ENCODE data around the gene DBI. TPM values are rescaled to one million over a fixed set of nuclear protein-coding genes. Genes with fewer than 3 reads are reported as not detected.
"Not testable (repeated sequence)": the region's sequence is repeated elsewhere in the genome, so short reads cannot be mapped to it uniquely, and the experiment has no call there.

The DBI gene
- total RNA-seq, 1 experiment from 2014 or later: 83.3 TPM

DNA sequence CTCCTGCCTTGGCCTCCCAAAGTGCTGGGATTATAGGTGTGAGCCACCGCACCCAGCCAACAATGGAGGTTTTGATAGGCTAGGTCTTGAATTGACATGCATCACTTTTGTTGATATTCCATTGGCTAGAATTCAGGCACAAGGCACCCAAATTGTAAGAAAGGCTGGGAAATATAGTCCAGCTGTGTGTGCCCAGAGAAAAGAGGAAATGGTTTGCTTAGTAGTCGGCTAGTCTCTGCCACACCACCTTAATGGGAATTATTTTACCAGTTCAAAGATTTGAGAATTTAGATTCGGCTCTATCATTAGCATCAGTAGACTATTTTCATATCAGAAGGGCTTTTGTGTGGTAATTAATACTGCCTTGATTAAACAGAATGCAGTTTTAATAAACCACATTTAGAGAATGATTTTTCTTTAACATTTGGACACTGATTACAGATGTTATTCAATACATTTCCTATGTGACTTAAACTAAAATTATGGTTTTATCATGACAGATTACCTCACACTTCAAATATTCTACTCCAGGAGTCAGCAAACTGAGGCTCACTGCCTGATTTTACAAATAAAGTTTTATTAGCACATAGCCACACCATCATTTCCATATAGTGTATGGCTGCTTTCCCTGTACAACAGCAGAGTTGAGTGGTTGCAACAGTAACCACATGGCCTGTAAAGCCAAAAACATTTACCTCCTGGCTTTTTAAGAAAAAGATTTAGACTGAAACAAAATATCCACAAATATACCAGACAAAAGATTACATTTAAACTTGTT is 27.4 kb downstream of the DBI start:
- no peak for DNase-seq (ENCODE audit: extremely low read depth, low read depth)

DNA sequence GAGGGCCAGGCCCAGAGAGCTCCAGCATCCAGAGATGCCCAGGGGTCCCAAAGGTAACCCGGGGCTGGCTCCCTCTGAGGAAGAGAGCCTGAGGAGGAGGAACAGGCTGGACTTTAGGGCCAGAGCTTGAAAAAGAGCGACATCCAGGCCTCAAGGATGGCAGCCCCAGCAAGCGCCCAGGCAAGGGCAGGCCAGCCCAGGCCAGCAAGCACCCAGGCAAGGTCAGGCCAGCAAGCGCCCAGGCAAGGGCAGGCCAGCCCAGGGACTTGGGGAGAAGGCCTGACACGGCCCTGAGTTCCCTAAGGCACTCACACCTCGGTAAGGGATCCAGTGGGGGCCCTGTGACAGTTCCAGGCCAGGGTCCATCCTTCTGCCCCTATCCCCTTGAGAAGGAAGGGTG is 30.4 kb downstream of the DBI start:
- DNase-seq (ENCODE audit: extremely low read depth, low read depth): no peak

DNA sequence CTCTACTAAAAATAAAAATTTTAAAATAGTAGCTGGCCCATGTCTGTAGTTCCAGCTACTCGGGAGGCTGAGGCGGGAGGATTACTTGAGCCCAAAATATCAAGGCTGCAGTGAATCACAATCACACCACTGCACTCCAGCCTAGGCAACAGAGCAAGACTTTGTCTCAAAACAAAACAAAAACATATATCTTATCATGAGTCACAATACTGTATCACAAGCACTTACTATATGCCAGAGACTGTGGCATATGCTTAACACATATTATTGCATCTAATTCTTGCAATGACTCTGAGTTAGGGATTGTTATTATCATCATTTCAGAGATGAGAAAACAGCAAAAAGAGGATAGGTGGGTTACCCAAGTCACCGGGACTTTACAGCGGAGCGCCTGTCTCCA is 35.3 kb downstream of the DBI start:
- DNase-seq (ENCODE audit: extremely low read depth, low read depth): no peak

DNA sequence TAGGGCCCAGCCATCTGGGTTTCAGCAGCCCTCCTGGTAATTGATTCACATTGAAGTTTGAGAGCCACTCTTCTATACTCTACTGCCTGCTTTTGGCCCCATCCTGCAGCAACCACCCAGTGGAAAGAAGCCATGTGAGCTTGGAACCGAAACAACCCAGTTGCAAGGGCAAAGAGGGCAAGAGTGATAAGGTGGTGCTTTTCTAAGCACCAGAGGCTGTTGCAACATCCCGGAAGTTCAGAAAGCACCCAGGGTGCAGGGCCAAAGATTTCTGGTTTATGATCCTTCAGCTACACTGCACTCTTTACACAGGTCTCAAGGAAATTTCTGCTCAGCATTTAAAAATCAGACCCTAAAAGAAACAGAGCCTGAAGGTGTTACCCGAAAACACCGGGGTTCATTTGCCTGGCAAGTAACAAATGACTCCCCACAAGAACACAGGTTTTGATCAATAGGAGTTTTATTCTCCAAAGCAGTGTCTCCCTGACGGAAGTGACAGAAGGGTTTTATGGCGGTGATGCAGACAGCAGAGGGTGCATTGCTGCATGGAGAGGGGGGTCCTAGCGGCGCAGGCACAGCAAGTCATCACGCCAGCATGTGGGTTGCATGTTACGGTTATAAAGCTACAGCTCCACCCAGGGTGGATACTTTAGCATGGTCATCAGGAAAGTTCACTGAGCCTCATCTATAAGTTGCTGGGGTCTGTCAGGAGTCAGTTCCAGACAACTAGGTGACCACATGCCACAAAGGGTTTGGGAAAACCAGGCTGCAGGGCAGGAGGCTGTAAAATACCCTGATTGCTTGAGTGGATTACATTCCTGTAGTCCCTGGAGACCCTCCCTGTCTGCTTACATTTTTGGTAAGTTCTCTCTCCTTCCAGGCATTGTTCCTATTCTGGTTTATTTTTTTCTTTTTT is 36.1 kb downstream of the DBI start:
- DNase-seq (ENCODE audit: extremely low read depth, low read depth): no peak

DNA sequence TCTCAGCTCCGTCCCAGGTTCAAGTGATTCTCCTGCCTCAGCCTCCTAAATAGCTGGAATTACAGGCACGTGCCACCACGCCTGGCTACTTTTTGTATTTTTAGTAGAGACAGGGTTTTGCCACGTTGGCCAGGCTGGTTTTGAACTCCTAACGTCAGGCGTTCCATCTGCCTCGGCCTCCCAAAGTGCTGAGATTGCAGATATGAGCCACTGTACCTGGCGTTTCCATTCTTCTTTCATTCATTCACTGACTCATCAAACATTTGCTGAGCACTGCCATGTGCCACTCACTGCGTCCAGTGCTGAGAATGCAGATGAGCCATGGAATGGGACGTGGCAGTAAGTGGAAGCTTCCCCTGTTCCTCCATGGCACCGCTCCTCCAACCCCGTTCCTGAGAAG is 36.8 kb downstream of the DBI start:
- not testable (repeated sequence) for DNase-seq (ENCODE audit: extremely low read depth, low read depth)

DNA sequence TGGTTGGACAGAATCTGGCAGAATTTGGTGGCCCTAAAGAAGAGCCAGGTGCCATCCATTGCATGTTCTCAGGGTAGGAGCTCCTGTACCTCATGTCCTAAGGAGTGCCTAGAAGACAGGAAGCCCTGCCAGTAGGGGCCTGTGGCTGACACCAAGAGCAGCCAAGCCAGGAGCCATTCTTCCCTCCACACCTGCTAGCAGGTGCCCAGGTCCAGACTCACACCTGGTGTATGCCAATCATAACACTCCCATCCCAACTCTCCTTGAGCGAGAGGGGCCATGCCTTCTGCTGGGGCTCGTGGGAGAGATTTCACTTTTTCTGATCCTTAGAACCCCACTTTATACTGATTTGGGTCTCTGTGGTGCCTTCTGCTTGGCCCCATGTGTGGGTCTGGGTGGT is 38.4 kb downstream of the DBI start:
- DNase-seq (ENCODE audit: extremely low read depth, low read depth): no peak

DNA sequence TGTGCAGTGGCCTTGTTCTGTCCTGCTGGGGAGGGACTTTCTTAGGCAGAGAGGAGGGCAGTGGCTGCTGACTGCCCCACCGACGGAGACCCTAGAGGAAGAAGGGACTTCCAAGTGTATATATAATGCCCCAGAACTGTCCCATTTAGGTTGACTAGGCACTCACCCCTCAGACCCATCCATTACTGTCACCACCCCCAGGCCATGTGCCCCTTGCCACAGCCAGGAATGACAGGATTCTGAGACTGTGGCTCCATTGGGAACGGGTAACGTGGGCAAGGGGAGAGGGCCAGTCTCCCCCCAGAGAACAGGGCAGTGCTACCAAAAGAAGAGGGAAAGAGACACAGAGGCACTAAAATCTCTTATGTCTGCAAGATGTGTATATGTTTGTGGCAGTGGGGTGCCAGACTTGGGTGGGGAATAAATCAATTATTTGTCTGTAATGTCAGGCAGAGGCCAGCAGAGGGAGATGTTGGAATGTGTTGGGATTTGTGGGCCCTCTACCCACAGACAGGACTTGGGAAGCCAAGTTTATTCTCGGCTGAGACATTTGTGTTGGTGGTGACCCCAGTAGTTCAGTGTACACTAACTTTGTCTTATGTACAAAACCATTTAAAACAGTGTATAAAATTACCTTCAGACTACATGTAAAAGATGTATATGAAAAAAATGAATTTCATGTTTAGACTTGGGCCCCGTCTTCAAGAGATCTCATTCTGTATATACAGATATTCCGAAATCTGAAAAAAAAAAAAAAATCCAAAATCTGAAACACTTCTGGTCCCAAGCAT is 40.8 kb downstream of the DBI start:
- peak; percentile 69 for DNase-seq (ENCODE audit: extremely low read depth, low read depth)

DNA sequence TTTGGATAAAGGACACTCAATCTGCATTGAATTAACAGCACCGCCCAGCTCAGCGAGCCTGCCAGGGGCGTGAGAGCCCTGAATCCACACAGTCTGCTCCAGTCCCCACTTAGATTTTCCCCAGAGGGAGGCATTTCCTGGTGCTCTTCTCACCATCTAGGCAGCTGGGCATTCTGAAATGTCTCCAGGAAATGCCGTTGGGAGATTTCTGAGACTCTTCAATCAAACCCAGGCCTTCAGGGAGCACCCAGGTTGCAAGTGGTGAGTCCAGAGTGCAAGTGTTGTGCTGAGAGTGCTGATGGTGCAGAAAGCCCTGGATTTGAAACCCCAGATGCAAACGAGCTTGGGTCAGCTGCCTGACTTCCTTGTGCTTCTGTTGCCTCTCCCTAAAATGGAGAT is 41.4 kb downstream of the DBI start:
- no peak for DNase-seq (ENCODE audit: extremely low read depth, low read depth)

DNA sequence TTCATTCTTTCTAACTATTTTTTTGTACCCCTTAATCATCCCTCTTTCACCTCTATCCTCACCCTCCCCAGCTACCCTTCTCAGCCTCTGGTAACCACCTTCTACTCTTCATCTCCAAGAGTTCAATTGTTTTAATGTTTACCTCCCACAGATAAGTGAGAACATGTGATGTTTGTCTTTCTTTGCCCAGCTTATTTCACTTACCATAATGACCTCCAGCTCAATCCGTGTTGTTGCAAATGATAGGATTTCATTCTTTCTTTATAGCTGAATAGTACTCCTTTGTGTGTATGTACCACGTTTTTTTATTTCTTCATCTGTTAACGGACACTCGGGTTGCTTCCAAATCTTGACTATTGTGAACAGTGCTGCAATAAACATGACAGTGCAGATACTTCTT is 42.7 kb downstream of the DBI start:
- DNase-seq (ENCODE audit: extremely low read depth, low read depth): no peak

DNA sequence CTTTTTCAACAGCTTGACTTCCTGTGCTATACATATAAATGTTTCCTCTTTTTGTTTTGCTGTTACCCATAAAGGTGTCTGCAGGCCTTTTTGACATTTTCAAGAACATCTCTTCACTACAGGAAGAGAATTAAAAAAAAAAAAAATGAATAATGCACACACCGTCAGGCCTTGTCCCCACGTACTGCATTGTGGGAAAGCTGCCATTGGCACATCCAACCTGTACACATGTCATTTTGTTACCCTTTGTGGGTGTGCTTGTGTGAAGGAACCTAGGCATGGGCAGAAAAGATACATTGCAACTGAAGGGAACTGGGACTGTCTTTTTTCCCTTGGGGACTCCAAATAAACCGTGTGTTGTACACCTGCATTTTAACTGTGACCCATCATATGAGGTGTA is 48.1 kb downstream of the DBI start:
- DNase-seq (ENCODE audit: extremely low read depth, low read depth): no peak

DNA sequence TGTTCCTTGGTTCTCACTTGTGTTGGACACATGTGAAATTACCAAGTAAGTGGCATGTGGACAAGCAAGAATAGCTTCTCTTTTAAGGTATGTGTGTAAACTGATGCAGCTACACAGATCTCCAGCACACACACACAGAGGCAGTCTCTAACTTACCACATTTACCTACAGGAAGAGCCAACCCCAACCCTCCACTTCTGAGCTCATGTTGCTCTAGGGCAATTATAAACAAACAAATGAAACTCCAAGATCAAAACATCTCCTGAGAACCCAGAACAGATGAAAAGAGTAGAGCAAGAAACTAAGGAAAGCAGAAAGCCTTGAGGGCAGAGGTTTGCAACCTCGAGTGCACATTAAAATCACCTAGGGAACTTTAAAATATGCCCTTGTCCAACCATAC is 48.9 kb downstream of the DBI start:
- DNase-seq (ENCODE audit: extremely low read depth, low read depth): no peak

DNA sequence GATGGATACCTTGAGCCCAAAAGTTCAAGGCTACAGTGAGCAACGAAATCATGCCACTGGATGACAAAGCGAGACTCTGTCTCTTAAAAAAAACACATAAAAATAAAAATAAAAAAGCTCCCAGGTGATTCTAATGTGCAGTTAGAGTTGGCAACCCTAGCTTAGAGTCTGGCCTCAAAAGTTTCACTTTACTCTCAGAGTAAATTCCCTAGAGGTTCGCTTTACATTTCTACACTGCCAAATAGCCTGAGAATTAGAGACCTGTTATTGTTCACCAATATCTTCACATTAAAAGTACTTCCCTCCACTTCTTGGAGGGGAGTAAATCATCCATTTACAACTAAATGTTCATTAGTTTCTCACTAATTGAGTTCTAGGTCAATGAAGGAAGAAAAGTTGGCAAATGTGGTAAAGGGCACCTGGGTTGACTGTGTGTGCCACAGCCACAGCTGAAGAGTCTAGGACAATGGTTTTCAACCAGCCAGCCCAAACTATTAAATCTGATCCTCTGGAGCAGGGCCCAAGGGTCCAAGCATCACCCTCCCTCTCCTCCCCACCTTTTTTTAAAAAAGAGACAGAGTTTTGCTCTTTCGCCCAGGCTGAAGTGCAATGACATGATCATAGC is 49.6 kb downstream of the DBI start:
- no peak for DNase-seq (ENCODE audit: extremely low read depth, low read depth)

DNA sequence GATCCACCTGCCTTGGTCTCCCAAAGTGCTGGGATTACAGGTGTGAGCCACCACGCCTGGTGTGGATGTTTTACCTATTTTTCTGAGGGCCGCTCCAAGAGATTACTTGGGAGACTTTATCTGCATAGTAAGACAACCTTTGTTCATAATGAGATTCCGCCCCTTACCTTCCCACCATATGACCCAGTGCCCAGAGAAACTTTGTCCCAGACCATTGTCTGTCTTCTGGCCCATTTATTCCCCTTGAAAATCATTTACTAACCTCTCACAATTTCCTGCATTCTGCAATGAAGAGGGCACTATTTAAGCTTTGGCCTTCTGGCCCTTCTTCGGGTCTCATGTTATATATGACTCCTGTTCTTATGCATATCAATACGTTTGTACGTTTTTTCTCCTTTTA is 51.1 kb downstream of the DBI start:
- no peak for DNase-seq (ENCODE audit: extremely low read depth, low read depth)

DNA sequence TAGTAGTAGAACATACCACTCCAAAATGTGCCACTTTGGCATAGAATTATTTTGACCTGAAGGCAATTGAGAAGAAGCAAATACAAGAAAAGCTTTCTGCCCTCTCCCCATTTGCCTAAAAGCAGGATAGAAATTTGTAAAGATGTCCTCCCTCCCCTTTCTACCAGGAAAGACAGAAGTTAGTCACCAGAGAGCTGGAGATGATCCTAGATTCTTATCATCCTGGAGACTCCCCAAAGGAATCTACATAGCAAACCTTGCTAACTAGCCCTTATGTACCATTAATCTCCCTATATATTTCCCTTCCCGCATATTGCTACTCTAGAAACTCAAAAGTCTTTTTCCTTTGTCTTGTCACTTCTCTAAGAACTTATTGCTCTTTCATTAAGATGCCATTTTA is 52.3 kb downstream of the DBI start:
- no peak for DNase-seq (ENCODE audit: extremely low read depth, low read depth)

DNA sequence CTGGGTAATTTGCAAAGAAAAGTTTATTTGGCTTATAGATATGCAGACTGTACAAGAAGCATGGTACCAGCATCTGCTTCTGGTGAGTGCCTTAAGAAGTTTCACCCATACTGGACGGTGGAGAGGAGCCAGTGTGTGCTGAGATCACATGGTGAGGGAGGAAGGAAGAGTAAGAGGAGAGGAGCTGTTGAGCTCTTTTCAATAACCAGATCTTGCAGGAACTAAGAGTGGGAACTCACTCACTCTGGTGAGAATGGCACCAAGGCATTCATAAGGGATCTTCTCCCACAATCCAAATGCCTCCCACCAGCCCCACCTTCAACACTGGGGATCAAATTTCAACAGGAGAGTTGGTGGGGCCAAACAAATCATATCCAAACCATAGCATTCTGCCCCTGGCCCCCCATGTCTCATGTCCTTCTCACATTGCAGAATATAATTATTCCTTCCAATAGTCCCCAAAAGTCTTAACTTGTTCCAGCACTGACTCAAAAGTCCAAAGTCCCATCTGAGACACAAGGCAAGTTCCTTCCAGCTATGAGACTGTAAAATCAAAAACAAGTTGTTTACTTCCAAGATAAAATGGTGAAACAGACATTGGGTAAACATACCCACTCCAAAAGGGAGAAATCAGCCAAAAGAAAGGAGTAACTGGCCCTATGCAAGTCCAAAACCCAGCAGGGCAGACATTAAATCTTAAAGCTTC is 53.2 kb downstream of the DBI start:
- no peak for DNase-seq (ENCODE audit: extremely low read depth, low read depth)

DNA sequence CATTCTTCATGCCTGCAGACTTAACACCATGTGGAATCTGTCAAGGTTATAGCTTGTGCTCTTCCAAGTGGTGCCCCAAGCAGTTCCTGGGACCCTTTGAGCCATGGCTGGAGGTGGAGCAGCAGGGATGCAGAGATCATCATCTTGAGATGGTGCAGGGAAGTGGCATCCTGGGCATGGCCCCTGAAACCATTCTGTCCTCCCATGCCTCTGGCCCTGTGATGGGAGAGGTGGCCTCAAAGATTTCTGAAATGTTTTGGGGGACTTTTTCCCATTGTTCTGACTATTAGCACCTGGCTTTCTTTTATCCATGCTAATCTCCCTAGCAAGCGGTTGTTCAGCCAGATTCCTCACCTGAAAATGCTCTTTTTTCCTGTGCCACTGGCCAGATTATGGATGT is 54.5 kb downstream of the DBI start:
- no peak for DNase-seq (ENCODE audit: extremely low read depth, low read depth)

DNA sequence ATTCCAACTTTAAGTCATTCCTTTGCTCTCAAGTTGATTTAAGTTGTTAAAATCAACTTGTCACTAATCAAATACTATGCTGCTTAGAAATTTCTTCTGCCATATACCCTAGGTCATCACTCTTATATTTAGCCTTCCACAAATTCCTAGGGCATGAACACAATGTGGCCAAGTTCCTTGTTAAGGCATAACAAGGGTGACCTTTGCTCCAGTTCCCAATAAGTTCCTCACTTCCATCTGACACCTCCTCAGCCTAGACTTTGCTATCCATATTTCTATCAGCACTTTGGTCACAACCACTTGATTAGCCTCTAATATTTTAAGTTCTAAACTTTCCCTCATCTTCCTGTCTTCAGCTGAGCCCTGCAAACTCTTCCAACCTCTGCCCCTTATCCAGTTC is 55.0 kb downstream of the DBI start:
- no peak for DNase-seq (ENCODE audit: extremely low read depth, low read depth)

Measured in NCI-H460 (cell line).